Retinal pigment epithelial cell (primary cell): ENCODE measurements around the gene ZIC5.

ENCODE experiments used
- DNase-seq: peaks from one replicate; pipeline ENCODE4 v3.0.0-alpha.2; 2010; ENCODE audit warnings: low read depth
- H3K4me3 ChIP-seq: 2 replicates; pipeline ENCODE4 v1.5.1; 2011; ENCODE audit warnings: mild to moderate bottlenecking, low read length, control low read depth, moderate library complexity
- CTCF ChIP-seq: conservative IDR thresholded peaks from 2 replicates; pipeline ENCODE4 v1.5.1; 2011; ENCODE audit warnings: low read depth, low read length, control low read depth, inconsistent platforms

Gene ZIC5

GRCh38 chr13:99967869-99968520, 3.6 kb downstream of the ZIC5 start:
- no peak for TF ChIP-seq CTCF
- H3K4me3 ChIP-seq, result no peak overlapping the region
- DNase-seq, result no peak

GRCh38 chr13:99967498-99967868, 4.1 kb downstream of the ZIC5 start:
- no peak for DNase-seq
- H3K4me3 ChIP-seq, result no peak overlapping the region
- TF ChIP-seq CTCF, result no peak

DNA sequence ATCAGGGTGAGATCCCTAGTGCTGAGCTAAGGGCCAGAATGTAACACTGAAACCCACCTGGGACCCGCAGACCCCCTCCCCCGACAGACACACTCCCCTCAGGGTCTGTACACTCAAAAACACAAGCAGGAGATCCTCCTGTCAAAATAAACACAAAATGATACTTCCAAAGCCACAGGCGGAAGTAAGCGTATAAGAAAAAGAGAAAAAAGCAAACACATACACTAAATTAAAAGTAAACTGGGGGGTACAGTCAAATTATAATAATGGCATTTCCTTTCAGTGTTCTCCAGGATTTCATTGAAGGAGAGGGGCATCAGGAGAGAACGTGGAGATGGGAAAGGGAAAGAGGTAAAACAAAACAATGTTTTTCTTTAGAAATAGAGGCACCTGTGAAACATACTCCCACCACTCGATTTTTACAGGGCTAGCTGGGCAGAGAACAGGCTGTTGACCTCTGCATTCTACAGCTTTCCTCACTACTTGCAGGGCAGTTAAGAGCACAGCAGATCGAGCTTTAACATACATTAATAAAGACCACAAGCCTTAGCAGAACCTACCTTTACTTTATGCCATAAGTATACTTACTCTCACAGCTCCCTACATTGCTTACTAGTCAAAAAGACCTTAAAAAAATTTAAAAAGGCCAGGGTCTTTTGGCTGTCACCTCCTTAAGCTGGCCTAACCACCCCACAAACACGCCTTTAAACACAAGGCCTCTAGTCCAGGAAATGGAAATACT, 5.3 kb downstream of the ZIC5 start:
- DNase-seq, result no peak
- H3K4me3 ChIP-seq, result no peak overlapping the region
- no peak for TF ChIP-seq CTCF

- TF ChIP-seq CTCF, result no peak
- no peak overlapping the region for H3K4me3 ChIP-seq
- no peak for DNase-seq
These were observed 6.1 kb downstream of the ZIC5 start for GRCh38 chr13:99965329-99966000.

DNA sequence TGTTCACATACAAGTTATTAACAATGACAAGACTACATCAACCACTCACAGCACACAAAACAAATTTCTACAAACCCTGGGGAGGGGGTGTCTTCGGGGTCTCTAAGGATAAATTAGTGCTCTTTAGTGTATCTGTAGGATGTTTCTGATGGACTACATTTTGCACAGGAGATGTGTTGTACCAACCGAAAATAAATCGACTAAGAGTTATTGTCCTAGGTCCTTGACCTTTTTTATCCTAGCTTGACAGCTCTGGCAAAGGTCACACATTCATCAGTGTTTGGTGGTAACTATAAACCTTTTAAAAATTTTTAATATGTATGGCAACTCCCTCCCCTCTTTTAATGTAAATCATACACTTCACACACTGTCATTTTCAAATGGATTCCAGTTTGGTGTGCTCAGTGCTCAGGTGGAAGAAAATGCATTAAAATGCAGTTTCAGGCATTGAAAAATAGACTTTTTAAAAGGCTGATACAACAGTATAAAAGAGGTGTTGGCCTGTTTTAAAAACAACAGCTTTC, 7.7 kb downstream of the ZIC5 start:
- H3K4me3 ChIP-seq, result no peak overlapping the region
- no peak for DNase-seq
- TF ChIP-seq CTCF, result no peak

GRCh38 chr13:99962242-99962641, 9.3 kb downstream of the ZIC5 start:
- no peak for DNase-seq
- TF ChIP-seq CTCF, result no peak
- no peak overlapping the region for H3K4me3 ChIP-seq
